HUES48 (cell line): ENCODE measurements around the gene TCF7L2.

Source experiments
- H3K27ac ChIP-seq: one replicate; pipeline ENCODE4 v1.7.0; 2013; ENCODE audit warnings: low read depth, low read length, inconsistent platforms
- H3K27me3 ChIP-seq: 2 replicates; pipeline ENCODE4 v1.6.1; 2013; ENCODE audit warnings: mild to moderate bottlenecking, low read length; ENCODE audit not compliant: control insufficient read depth, insufficient read depth
- H3K36me3 ChIP-seq: 2 replicates; pipeline ENCODE4 v1.6.1; 2013; ENCODE audit warnings: low read length; ENCODE audit not compliant: control insufficient read depth, insufficient read depth
- H3K4me1 ChIP-seq: 2 replicates; pipeline ENCODE4 v1.6.1; 2013; ENCODE audit warnings: mild to moderate bottlenecking, low read length; ENCODE audit not compliant: control insufficient read depth, insufficient read depth
- H3K4me3 ChIP-seq: 2 replicates; pipeline ENCODE4 v1.5.1; 2013; ENCODE audit warnings: mild to moderate bottlenecking, low read depth, low read length
- H3K9ac ChIP-seq: 2 replicates; pipeline ENCODE4 v1.6.1; 2013; ENCODE audit warnings: mild to moderate bottlenecking, low read depth, low read length, moderate library complexity
- H3K9me3 ChIP-seq: 2 replicates; pipeline ENCODE4 v1.6.1; 2013; ENCODE audit warnings: low read length; ENCODE audit not compliant: control insufficient read depth, insufficient read depth

TCF7L2 gene

DNA sequence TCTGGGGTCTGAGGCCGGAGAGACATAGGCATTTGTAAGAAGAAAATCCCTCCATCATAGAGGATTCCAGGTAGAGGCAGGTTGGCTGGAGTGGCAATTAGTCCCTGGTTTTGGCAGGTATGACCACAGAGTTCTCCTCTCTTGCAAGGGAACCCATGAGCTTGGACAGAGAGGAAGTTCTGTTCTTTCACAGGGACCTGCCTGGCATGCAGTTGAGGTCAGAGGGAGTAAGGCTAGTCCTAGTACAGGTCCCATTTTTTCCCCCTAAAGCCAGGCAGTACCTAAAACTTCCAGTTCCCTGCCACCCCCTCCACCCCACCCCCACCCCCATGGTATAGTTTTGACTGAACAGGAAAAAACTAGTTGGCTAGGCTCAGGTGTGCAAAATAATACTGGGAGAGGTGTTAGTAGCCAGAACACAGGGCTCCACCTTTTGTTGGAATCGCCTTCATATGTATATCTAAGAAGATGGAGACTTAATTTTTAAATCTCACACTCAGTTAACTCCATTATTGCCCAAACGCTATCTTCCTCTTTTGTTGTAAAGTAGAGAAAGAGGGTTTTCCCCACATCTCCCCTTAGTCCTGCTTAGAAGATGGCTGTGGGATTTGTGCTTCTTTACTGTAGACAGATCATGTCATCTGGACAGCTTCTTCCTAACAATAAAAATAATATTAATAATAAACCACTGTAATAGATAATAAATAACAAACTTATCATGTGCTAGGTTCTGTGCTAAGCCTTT lies 188.1 kb downstream of the TCF7L2 start:
- Histone ChIP-seq H3K27ac (no peak overlapping the region), H3K4me1 (peaks cover 67% of the 10 kb centered on the region), H3K4me3 (no peak overlapping the region), H3K9ac (no peak overlapping the region), H3K36me3 (peaks cover 23% of the 10 kb centered on the region), H3K9me3 (no peaks in the 10 kb centered on the region), H3K27me3 (no peaks in the 10 kb centered on the region)

- H3K9me3 ChIP-seq, result no peaks in the 10 kb centered on the region
- peaks cover 58% of the 10 kb centered on the region for H3K4me1 ChIP-seq
- no peak overlapping the region for H3K4me3 ChIP-seq
- H3K36me3 ChIP-seq, result peaks cover 32% of the 10 kb centered on the region
- H3K9ac ChIP-seq, result no peak overlapping the region
- peak overlapping the region; percentile 24 for H3K27ac ChIP-seq
- H3K27me3 ChIP-seq, result no peaks in the 10 kb centered on the region
Observed at GRCh38 chr10:113138937-113139585, 189.0 kb downstream of the TCF7L2 start.

- H3K27ac ChIP-seq, result no peak overlapping the region
- H3K9ac ChIP-seq, result no peak overlapping the region
- no peaks in the 10 kb centered on the region for H3K27me3 ChIP-seq
- no peaks in the 10 kb centered on the region for H3K9me3 ChIP-seq
- H3K4me1 ChIP-seq, result peaks cover 51% of the 10 kb centered on the region
- peaks cover 39% of the 10 kb centered on the region for H3K36me3 ChIP-seq
- H3K4me3 ChIP-seq, result no peak overlapping the region
Observed at GRCh38 chr10:113139699-113140098, 189.7 kb downstream of the TCF7L2 start.

GRCh38 chr10:113140143-113141011 lies 190.3 kb downstream of the TCF7L2 start:
- Histone ChIP-seq H3K27ac (no peak overlapping the region), H3K4me1 (peaks cover 46% of the 10 kb centered on the region)

DNA sequence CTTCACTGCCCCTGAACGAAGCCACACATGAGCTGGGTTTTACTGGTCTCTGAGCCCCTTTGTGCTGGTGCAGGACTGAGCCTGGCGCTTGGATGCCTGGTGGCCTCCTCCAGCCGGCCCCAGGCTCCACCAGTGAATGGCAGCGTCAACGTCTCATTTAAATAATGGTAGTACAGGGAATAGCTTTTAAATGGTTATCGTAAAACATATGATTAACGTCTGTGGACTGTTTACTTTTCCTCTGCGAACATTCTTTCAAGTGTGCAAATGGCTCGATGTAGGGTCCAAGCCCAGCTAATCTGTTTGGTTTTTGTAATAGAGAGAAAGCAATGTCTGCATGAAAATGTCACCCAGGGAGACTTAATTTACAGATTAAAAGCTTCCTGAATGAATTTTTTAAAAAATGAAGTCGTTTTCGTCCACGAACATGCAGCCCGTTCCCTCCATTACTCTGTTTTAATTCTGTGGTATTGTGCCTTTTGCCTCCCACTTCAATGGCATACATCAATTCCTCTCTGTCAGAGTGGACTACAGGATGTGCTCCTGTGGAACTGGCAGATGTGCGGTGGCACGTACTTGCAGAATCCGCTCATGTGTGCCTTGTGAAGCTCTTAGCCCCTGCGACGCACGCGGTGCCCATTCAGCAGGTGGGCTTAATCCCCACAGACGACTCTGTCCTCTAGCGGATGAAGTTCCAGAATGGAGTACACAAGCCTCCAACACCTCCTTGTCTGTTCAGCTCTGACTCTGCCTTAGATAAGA lies 192.7 kb downstream of the TCF7L2 start:
- no peak overlapping the region for H3K27ac ChIP-seq
- H3K27me3 ChIP-seq, result no peaks in the 10 kb centered on the region
- H3K9me3 ChIP-seq, result no peaks in the 10 kb centered on the region
- H3K36me3 ChIP-seq, result peaks cover 69% of the 10 kb centered on the region
- H3K9ac ChIP-seq, result no peak overlapping the region
- H3K4me3 ChIP-seq, result no peak overlapping the region
- H3K4me1 ChIP-seq, result peaks cover 23% of the 10 kb centered on the region

More at GRCh38 chr10:113140143-113141011, 190.3 kb downstream of the TCF7L2 start:
- no peaks in the 10 kb centered on the region for H3K27me3 ChIP-seq
- no peak overlapping the region for H3K9ac ChIP-seq
- no peak overlapping the region for H3K4me3 ChIP-seq
- no peaks in the 10 kb centered on the region for H3K9me3 ChIP-seq
- peaks cover 45% of the 10 kb centered on the region for H3K36me3 ChIP-seq

GRCh38 chr10:113144576-113144975 lies 194.5 kb downstream of the TCF7L2 start:
- H3K36me3 ChIP-seq, result peaks cover 87% of the 10 kb centered on the region

DNA sequence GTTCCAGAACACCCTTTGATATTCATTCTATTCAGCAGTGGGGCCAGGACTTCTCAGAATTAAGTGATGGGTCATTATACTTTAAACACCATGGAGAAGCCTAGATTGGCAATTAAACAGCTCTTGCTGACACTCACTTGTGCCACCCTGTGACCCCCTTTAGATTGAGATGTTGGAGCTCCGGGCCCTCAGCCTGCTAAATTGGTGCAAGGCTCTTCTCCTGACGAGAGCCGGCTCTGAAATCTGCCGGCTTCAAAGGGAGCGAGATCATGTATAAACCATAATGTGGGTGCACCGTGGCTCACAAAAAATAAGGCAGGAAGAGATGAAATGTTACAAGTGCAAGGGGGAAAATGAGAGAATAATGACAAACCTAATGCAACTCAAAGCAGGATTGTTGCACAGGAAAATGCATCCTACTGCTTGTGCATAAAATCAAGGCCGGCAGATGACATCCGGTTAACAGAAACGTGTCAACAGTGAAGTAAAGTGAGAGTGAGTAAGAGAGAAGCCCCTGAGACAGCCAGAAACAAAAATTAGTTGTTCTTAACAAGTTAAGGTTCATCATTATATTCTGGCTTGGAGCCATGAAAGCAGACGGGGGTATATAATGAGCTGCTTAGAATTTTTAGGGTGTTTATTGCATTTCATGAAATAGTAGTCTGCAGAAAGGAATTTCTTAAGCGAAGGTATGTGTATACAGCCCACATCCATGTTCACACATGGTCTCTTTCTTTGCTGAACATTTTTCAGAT lies 198.2 kb downstream of the TCF7L2 start:
- Histone ChIP-seq H3K27me3 (no peaks in the 10 kb centered on the region), H3K27ac (no peak overlapping the region), H3K4me1 (no peaks in the 10 kb centered on the region), H3K9me3 (no peaks in the 10 kb centered on the region), H3K9ac (no peak overlapping the region), H3K36me3 (peaks cover 100% of the 10 kb centered on the region), H3K4me3 (no peak overlapping the region)

More at GRCh38 chr10:113144576-113144975, 194.5 kb downstream of the TCF7L2 start:
- H3K9ac ChIP-seq, result no peak overlapping the region
- H3K4me3 ChIP-seq, result no peak overlapping the region
- H3K27ac ChIP-seq, result no peak overlapping the region
- H3K4me1 ChIP-seq, result peaks cover 10% of the 10 kb centered on the region
- H3K27me3 ChIP-seq, result no peaks in the 10 kb centered on the region
- no peaks in the 10 kb centered on the region for H3K9me3 ChIP-seq

- Histone ChIP-seq H3K4me1 (no peaks in the 10 kb centered on the region), H3K9ac (no peak overlapping the region), H3K27ac (no peak overlapping the region), H3K36me3 (peaks cover 100% of the 10 kb centered on the region), H3K27me3 (no peaks in the 10 kb centered on the region), H3K9me3 (no peaks in the 10 kb centered on the region), H3K4me3 (no peak overlapping the region)
Observed at GRCh38 chr10:113148901-113149300, 198.9 kb downstream of the TCF7L2 start.

GRCh38 chr10:113149626-113150025 lies 199.6 kb downstream of the TCF7L2 start:
- H3K9ac ChIP-seq, result no peak overlapping the region
- H3K36me3 ChIP-seq, result peaks cover 100% of the 10 kb centered on the region

GRCh38 chr10:113151190-113151666 lies 201.2 kb downstream of the TCF7L2 start:
- peaks cover 98% of the 10 kb centered on the region for H3K36me3 ChIP-seq
- H3K4me1 ChIP-seq, result no peaks in the 10 kb centered on the region
- H3K27ac ChIP-seq, result no peak overlapping the region
- H3K9ac ChIP-seq, result no peak overlapping the region
- no peaks in the 10 kb centered on the region for H3K9me3 ChIP-seq
- H3K4me3 ChIP-seq, result no peak overlapping the region
- H3K27me3 ChIP-seq, result no peaks in the 10 kb centered on the region

More at GRCh38 chr10:113149626-113150025, 199.6 kb downstream of the TCF7L2 start:
- Histone ChIP-seq H3K4me3 (no peak overlapping the region), H3K9me3 (no peaks in the 10 kb centered on the region), H3K4me1 (no peaks in the 10 kb centered on the region), H3K27me3 (no peaks in the 10 kb centered on the region), H3K27ac (no peak overlapping the region)
